ENCODE data around the gene TACC2.

The TACC2 gene

GRCh38 chr10:122249303-122249850, 260.4 kb downstream of the TACC2 start:
- no peak for DNase-seq (ENCODE audit: low read depth)
- TF ChIP-seq, protein P1, sequence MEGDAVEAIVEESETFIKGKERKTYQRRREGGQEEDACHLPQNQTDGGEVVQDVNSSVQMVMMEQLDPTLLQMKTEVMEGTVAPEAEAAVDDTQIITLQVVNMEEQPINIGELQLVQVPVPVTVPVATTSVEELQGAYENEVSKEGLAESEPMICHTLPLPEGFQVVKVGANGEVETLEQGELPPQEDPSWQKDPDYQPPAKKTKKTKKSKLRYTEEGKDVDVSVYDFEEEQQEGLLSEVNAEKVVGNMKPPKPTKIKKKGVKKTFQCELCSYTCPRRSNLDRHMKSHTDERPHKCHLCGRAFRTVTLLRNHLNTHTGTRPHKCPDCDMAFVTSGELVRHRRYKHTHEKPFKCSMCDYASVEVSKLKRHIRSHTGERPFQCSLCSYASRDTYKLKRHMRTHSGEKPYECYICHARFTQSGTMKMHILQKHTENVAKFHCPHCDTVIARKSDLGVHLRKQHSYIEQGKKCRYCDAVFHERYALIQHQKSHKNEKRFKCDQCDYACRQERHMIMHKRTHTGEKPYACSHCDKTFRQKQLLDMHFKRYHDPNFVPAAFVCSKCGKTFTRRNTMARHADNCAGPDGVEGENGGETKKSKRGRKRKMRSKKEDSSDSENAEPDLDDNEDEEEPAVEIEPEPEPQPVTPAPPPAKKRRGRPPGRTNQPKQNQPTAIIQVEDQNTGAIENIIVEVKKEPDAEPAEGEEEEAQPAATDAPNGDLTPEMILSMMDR (IDR thresholded peaks at IDR 0.05; ENCODE audit: insufficient read depth, low read depth, low read length, missing control alignments), result no peak

DNA sequence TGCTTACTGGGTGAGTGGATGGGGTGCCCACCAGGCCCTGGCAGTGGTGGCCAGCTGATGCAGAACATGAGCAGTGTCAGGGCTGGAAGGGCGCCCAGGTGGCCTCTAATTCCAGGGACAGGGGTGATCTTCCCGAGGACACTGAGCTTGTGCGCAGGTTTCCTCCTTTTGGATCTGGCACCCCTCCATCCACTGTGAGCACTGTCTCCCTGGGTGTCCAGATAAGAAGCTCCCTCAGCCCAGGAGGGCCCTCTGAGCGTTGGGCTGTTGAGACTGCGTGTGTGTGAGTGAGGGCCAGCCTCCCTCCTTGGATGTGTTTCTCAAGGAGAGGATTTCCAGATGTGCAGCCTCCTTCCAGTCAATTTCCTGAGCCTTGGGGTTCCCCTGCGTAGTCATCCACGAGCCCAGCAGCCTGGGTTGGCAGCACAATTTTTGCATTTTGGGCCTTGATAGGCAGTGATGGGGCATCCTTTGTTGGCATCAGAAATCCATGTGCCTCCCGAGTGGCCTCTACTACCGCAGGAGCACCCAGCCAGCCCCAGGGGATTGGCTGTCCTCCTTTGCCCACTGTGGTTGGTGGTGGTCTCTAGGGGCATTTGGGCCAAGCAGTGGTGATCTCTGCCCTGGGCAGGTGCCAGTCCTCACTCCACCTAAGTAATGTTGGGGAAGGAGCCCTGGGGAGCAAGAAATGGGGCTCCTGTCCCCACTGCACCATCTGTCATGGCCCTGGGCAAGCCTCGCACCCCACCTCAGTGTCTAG, 261.2 kb downstream of the TACC2 start:
- DNase-seq (ENCODE audit: low read depth), result no peak
- TF ChIP-seq, protein P1 (IDR thresholded peaks at IDR 0.05; ENCODE audit: insufficient read depth, low read depth, low read length, missing control alignments), result no peak
- H3K4me3 ChIP-seq (ENCODE audit: low read depth, low read length), result no peak overlapping the region

More at GRCh38 chr10:122249303-122249850, 260.4 kb downstream of the TACC2 start:
- H3K4me3 ChIP-seq (ENCODE audit: low read depth, low read length), result no peak overlapping the region

DNA sequence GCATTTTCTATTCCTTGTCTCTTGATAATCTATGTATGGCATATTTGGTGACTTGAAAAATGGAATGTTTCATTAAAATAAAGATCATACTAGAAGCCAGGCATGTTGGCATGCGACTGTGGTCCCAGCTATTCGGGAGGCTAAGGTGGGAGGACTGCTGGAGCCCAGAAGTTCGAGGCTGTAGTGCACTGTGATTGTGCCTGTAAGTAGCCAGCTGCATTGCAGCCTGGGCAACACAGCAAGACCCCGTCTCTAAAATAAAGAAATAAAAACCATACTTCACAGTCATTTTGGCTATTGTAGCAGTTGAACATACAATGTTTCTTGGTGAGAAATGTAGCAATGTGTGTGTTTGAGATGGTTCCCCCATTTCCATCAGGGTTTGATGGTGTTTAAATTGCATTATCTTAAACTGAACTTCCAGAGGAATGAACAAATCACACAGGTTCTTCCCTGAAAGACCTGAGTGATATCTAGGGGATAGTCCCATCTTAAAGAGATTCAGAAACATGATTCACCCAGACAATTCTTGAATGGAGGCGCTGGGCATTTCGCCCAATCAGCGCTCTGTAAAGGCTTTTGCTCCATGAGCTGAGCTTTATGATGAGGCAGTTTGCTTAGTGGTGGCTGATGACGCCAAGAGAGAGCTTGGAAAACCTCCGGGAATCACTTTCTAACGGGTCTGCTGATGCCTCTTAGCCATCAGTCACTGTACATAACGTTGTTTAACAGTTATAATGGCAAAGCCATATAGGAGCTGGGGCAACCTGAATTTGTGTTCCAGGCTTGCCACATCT, 262.7 kb downstream of the TACC2 start:
- TF ChIP-seq, protein P1 (IDR thresholded peaks at IDR 0.05; ENCODE audit: insufficient read depth, low read depth, low read length, missing control alignments), result no peak
- no peak overlapping the region for H3K4me3 ChIP-seq (ENCODE audit: low read depth, low read length)
- DNase-seq (ENCODE audit: low read depth), result no peak

GRCh38 chr10:122252805-122253204, 263.8 kb downstream of the TACC2 start:
- DNase-seq (ENCODE audit: low read depth), result no peak
- no peak overlapping the region for H3K4me3 ChIP-seq (ENCODE audit: low read depth, low read length)
- TF ChIP-seq, protein P1 (IDR thresholded peaks at IDR 0.05; ENCODE audit: insufficient read depth, low read depth, low read length, missing control alignments), result no peak

DNA sequence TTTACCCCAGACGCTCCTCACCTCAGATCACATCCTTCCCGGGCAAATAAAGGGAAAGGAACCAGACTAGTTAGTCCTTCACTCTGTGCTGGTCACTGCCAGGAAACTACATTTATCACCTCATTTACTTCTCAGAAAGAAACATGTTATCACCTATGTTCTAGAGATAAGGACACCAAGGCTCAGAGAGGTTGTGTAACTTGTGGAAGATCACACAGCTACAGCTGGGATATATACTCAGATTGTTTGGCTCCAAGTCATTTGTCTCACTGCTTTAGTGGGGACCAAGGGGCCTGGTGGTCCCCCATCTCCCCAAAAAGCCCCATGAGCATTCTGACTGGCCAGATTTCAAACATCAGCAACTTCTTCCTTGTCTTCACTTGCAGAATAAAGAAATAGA, 264.6 kb downstream of the TACC2 start:
- TF ChIP-seq, protein P1 (IDR thresholded peaks at IDR 0.05; ENCODE audit: insufficient read depth, low read depth, low read length, missing control alignments), result no peak
- H3K4me3 ChIP-seq (ENCODE audit: low read depth, low read length), result no peak overlapping the region
- no peak for DNase-seq (ENCODE audit: low read depth)

- no peak for DNase-seq (ENCODE audit: low read depth)
- TF ChIP-seq, protein P1 (IDR thresholded peaks at IDR 0.05; ENCODE audit: insufficient read depth, low read depth, low read length, missing control alignments), result no peak
- no peak overlapping the region for H3K4me3 ChIP-seq (ENCODE audit: low read depth, low read length)
These were observed 265.9 kb downstream of the TACC2 start for GRCh38 chr10:122254831-122255230.

Measured in GM12865 (cell line).